NCI-H2227 (cell line): Measurements from ENCODE around the gene BNIP3.
A peak's percentile ranks its signal among the peaks of the same experiment; 100 is the strongest.

Experiments used
- DNase-seq: peaks from one replicate; lab custom pipeline; 2025; ENCODE audit not compliant: unreplicated experiment; lab: John Stamatoyannopoulos, UW

Gene BNIP3, protein sequence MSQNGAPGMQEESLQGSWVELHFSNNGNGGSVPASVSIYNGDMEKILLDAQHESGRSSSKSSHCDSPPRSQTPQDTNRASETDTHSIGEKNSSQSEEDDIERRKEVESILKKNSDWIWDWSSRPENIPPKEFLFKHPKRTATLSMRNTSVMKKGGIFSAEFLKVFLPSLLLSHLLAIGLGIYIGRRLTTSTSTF

GRCh38 chr10:131981429-131982184 is at the start of gene BNIP3:
TSS of gene BNIP3 (minus strand) at chr10:131981923. CDS start at chr10:131981806, 117 bp downstream.
- peak; percentile 95 for DNase-seq

DNA sequence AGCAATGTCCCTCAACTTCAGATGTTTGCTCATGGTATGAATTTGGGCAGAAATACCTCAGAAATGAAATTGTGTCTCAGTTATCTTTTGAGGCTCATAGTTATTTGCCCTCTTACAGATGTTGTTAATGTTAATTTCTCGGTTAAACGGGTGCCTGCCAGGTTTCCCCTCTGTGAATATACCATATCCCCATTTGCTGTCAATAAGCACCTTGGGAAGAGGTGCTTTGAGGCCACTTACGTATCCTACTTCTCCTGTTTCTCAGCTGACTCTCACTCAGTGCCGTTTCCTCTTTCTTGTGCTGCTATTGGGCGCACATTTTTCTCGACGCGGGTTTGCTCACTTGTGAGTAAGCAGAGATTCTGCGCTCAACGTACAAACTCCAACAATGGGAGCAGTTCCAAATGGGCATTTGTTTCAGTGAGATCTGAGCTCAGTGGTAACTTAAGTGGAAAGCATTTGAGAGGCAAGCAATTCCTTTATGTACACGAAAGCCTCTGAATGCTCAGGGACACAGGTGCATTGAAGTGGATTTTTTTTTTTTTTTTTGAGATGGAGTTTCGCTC is 49.3 kb upstream of the BNIP3 start:
- DNase-seq: peak; percentile 33

GRCh38 chr10:132028706-132029105 is 47.0 kb upstream of the BNIP3 start:
- DNase-seq: no peak

- DNase-seq: no peak
These were observed 45.8 kb upstream of the BNIP3 start for GRCh38 chr10:132027423-132027983.

- peak; percentile 80 for DNase-seq
These were observed 41.5 kb upstream of the BNIP3 start for GRCh38 chr10:132023092-132023811.

GRCh38 chr10:132022241-132022640 is 40.5 kb upstream of the BNIP3 start:
- DNase-seq: no peak

DNA sequence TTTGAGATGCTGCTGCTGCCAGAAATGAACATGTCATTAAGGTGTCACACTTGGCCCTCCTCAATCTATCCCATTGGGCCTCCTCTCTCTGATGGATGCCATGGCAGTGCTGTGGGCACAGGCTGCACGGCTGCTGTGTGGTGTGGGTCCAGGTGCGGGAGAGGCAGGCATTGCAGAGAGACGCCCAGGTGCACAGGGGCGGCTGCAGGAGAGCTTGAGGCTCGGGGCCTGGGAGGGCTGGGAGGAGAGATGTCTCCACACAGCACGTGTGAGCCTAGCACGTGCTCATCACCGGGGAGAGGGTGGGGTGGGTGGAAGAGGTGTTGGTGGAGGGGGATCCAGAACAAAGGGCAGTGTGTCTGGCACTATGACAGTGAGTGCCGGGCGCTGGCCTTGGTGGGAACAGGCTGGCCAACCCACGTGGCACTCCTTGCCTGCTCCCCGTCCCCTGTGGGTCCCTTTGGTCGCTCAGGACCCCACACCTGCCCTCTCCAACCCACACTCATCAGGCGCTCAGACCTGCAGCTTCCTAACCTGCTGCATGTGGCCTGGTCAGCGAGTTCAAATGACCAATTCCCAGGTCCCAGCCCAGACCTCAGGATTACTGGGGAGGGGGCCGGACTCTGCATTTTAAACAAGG is 39.9 kb upstream of the BNIP3 start:
- DNase-seq: no peak

DNA sequence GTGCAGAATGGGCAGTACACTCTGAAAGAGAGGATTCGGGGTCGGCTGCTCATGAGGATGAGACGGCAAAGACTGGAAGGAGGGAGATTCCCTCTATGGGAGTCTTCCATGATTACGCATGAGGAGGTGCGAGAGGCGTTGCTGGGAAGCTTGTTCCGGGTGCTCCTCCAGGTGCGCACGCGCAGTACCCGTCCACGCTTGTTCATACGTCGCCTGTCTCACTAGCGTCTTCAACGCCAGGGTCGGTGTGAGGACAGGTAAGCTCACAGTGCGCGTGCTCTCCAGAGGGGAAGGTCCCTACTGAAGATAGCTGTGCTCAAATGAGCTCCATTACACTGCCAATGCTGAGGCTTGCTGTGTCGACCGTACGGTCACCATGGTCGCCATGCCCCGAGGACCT is 39.3 kb upstream of the BNIP3 start:
- no peak for DNase-seq

- no peak for DNase-seq
These were observed 38.7 kb upstream of the BNIP3 start for GRCh38 chr10:132020456-132020855.

GRCh38 chr10:132019366-132019765 is 37.6 kb upstream of the BNIP3 start:
- no peak for DNase-seq

DNA sequence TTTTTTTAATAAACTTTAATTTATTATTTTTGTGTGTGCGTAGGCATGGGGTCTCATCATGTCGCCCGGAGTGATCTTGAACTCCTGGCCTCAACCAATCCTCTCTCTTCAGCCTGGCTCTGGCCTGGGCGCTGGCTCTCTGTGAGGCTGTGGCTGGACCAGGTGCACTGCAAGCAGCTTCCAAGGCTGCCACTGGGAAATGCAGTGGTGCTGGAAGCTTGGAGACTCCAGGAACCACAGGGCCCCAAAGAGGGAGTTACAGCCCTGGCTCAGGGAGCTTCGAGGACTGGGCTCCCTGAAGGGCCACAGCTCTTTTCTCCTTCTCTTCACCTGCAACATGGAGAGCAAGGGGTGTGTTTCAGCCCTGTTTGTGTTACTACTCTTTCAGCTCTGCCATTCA is 36.7 kb upstream of the BNIP3 start:
- DNase-seq: no peak

- DNase-seq: no peak
These were observed 34.8 kb upstream of the BNIP3 start for GRCh38 chr10:132016514-132016913.

DNA sequence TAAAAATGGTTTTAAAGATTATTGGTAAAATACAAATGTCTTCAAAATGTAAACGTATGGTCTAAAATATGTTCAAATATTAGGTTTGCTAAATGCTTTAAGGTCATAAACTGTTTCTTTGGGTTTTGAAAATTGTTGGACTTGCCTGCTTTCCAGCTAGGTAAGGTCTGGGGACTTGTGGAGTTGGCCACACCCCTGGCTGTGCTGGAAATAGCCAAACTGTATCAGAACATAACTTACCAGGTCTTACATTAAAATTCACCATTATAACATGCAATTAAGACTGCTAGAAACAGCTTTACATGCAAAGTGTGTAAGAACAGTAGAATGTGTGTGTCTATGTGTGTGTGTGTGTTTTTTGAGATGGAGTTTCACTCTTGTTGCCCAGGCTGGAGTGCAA is 29.7 kb upstream of the BNIP3 start:
- no peak for DNase-seq

GRCh38 chr10:132011024-132011423 is 29.3 kb upstream of the BNIP3 start:
- DNase-seq: no peak

GRCh38 chr10:132010483-132010882 is 28.8 kb upstream of the BNIP3 start:
- DNase-seq: no peak

GRCh38 chr10:132009575-132009974 is 27.9 kb upstream of the BNIP3 start:
- no peak for DNase-seq

DNA sequence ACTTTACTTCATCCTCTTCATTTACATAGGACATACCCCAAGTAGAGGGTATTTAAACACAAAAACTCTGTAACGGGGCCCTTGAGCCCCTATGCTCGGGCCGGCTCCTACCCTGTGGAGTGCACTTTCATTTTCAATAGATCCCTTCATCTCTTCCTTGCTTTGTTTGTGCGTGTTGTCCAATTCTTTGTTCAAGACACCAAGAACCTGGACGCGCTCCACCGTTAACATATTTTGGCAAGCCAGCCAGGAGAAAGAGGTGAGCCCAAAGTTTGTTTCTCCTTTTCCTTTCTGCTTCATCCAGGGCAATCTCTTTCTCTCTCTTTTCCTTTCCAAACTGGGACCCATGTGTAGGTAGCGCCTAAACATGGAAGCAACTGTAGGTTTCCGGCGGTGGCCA is 26.0 kb upstream of the BNIP3 start:
- no peak for DNase-seq

DNA sequence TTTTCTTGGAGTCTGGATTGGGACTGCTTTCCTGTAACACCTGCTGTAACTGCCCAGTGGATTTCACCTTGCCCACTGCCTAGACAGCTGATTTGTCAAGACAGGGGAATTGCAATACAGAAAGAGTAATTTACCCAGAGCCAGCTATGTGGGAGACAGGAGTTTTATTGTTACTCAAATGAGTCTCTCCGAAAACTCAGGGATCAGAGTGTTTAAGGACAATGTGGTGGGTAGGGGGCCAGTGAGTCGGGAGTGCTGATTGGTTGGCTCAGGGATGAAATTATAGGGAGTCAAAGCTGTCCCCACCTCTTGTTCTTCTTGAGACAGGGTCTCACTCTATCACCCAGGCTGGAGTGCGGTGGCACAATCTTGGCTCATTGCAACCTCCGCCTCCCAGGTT is 25.2 kb upstream of the BNIP3 start:
- no peak for DNase-seq

DNA sequence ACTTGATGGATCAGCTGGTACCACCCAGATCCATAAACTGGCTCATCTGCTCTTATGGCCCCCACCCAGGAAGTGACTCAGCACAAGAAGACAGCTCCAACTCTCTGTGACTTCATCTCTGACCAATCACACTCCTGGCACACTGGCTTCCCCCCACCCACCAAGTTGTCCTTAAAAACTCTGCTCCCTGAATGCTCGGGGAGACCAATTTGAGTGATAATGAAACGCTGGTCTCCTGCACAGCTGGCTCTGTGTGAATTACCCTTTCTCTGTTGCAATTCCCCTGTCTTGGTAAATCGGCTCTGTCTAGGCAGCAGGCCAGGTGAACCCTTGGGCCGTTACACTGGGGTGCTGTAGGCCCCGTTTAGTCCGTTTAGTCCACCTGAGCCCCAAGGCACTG is 23.4 kb upstream of the BNIP3 start:
- DNase-seq: no peak

DNA sequence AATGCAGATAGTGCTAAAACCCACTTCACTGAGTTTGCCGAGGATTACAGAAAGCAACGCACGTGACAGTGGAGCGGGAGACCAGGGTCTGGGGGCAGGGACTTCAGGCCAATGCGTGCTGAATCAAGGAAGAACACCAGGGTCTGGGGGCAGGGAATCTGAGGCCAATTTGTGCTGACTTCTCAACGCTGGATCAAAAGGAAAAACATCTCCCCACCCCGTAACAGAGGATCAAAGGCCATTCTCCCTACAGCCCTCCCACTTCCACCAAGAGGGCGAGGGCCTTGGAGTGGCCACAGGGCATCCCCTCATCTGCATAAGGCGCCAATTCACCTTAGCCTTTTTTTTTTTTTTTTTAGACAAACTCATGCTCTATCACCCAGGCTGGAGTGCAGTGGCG is 22.3 kb upstream of the BNIP3 start:
- no peak for DNase-seq

DNA sequence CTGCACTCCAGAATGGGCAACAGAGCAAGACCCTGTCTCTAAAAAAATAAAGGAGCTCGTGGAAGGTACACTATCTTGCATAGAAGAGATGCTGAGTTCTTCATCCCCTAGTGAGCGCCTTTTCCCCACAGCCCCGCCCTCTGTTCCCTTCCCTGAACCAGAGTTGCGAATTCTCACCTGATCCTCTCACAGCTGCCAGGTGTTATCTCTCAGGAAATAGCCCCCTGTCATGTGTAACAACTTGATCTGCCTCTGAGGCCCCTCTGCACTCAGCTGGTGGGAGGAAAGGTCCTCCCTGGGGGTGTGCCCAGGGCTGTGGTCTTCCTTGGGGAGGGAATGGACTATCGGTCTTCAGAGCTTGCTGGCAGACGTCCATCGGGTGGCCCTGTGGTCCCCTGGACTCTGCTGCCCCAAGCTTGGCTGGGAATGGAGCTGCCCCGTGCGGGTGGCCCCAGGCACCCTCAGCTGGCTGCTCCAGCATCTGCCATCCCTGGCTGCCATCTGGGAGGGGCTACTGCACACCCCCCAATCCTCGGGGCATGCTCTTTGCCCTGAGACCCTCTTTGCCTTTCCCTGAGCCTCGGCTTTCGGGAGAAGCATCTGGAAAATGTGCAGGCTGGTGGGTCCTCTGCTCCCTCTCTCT is 21.7 kb upstream of the BNIP3 start:
- DNase-seq: no peak
